GM12878 (cell line): ENCODE data around the gene CCDC83. TPM values are rescaled to one million over a fixed set of nuclear protein-coding genes. Genes with fewer than 3 reads are reported as not detected.

Source experiments
- ATAC-seq: fragments of 200-7000 bp; cut with Tn5 transposase; 3 replicates; pipeline ENCODE4 v1.9.1; 2020; ENCODE audit warnings: mild to moderate bottlenecking, moderate library complexity
- BruUV-seq: library from RNA; stranded (reverse); fragments of 400-500 nt; replicated peaks from 2 replicates; lab custom pipeline; 2021; lab: Mats Ljungman, UMichigan
- CTCF ChIA-PET: fragments of 300-600 bp; sonication (Branson Sonifier 250); formaldehyde crosslinking; extraction: SDS; loops from one replicate; lab custom pipeline; 2021; ENCODE audit warnings: inconsistent platforms; lab: Yijun Ruan, JAX
- POLR2A ChIA-PET: fragments of 350-600 bp; formaldehyde crosslinking; extraction: SDS; loops from one replicate; lab custom pipeline; 2021; ENCODE audit warnings: inconsistent platforms; lab: Charles Lee
- RAD21 ChIA-PET: fragments of 300-600 bp; sonication (Branson Sonifier 250); formaldehyde crosslinking; loops from one replicate; lab custom pipeline; 2023; ENCODE audit warnings: antibody characterized with exemption; ENCODE audit not compliant: unreplicated experiment; lab: Charles Lee
- SMC1A ChIA-PET: fragments of 300-600 bp; sonication (Branson Sonifier 250); formaldehyde crosslinking; loops from one replicate; lab custom pipeline; 2023; ENCODE audit not compliant: unreplicated experiment, uncharacterized antibody; lab: Charles Lee
- DNase-seq: peaks from one replicate; pipeline ENCODE4 v3.0.0-alpha.2; 2011; ENCODE audit warnings: low read depth, low spot score
- FAIRE-seq: peaks from 3 replicates; lab custom pipeline; 2011; peaks lifted over from hg19 to GRCh38; lab: Jason Lieb, UNC
- H2AFZ ChIP-seq: 2 replicates; pipeline ENCODE4 v1.6.0; 2011; ENCODE audit warnings: low read depth, low read length, control low read depth; ENCODE audit not compliant: control insufficient read depth
- H3K27ac ChIP-seq: 2 replicates; pipeline ENCODE4 v1.5.1; 2011; ENCODE audit warnings: control low read depth; ENCODE audit not compliant: control insufficient read depth, insufficient read depth
- H3K27me3 ChIP-seq, 2 experiments: replicated peaks in 1 of 2; 2 replicates each; pipeline versions ENCODE4 v1.6.0 to v1.6.1; 2011; ENCODE audit warnings: low read length in 1 of 2; ENCODE audit not compliant: control insufficient read depth in 2 of 2, insufficient read depth in 2 of 2
- H3K36me3 ChIP-seq, 2 experiments: 2 replicates each; pipeline ENCODE4 v1.5.1; 2011; ENCODE audit warnings: low read length in 1 of 2; ENCODE audit not compliant: control insufficient read depth in 2 of 2, insufficient read depth in 2 of 2
- H3K4me1 ChIP-seq: 2 replicates; pipeline ENCODE4 v1.6.1; 2011; ENCODE audit warnings: mild to moderate bottlenecking, low read length, moderate library complexity, mixed read lengths; ENCODE audit not compliant: control insufficient read depth, insufficient read depth
- H3K4me2 ChIP-seq: 2 replicates; pipeline ENCODE4 v1.6.0; 2011; ENCODE audit warnings: control low read depth; ENCODE audit not compliant: control insufficient read depth, insufficient read depth
- H3K4me3 ChIP-seq: fragments of 200-600 bp; sonication (generic); 2 replicates; pipeline ENCODE4 v1.5.1; 2016
- H3K79me2 ChIP-seq: 2 replicates; pipeline ENCODE4 v1.6.0; 2011; ENCODE audit warnings: low read length; ENCODE audit not compliant: control insufficient read depth, insufficient read depth
- H3K9ac ChIP-seq: 2 replicates; pipeline ENCODE4 v1.8.0; 2011; ENCODE audit warnings: low read length, control low read depth, mixed read lengths; ENCODE audit not compliant: control insufficient read depth, insufficient read depth
- H3K9me3 ChIP-seq: replicated peaks from 3 replicates; pipeline ENCODE4 v1.5.1; 2011; ENCODE audit warnings: mild to moderate bottlenecking, low read length; ENCODE audit not compliant: control insufficient read depth, insufficient read depth
- H4K20me1 ChIP-seq: 2 replicates; pipeline ENCODE4 v1.6.0; 2011; ENCODE audit not compliant: control insufficient read depth, insufficient read depth
- ASH2L ChIP-seq: fragments of 300-600, 200-600 bp; sonication (generic); IDR thresholded peaks from 2 replicates; pipeline ENCODE4 v1.6.1; 2017; ENCODE audit warnings: low read depth, mild to moderate bottlenecking, borderline replicate concordance
- CEBPZ ChIP-seq: fragments of 150-350 bp; IDR thresholded peaks from 2 replicates; pipeline ENCODE4 v1.6.1; 2016; ENCODE audit warnings: low read depth, low read length
- JUNB ChIP-seq: IDR thresholded peaks from 2 replicates; pipeline ENCODE4 v1.6.1; 2016; ENCODE audit warnings: antibody characterized with exemption, mild to moderate bottlenecking
- LARP7 ChIP-seq: fragments of 450-650 bp; IDR thresholded peaks from 2 replicates; pipeline ENCODE4 v1.6.1; 2017; ENCODE audit warnings: mild to moderate bottlenecking
- MAX ChIP-seq: IDR thresholded peaks from 2 replicates; pipeline ENCODE4 v1.6.1; 2012; ENCODE audit warnings: low read depth, low read length, improper control_type of control experiment
- MEF2A ChIP-seq: IDR thresholded peaks from 2 replicates; pipeline ENCODE4 v1.6.1; 2011; ENCODE audit warnings: low read depth, mild to moderate bottlenecking, low read length, moderate library complexity; ENCODE audit not compliant: insufficient read depth
- NFYB ChIP-seq: IDR thresholded peaks from 2 replicates; pipeline ENCODE4 v1.6.1; 2011; ENCODE audit warnings: low read depth, mild to moderate bottlenecking, low read length, improper control_type of control experiment, moderate library complexity; ENCODE audit not compliant: insufficient read depth
- SIX5 ChIP-seq: IDR thresholded peaks from 2 replicates; pipeline ENCODE4 v1.6.1; 2011; ENCODE audit warnings: mild to moderate bottlenecking, low read depth, low read length, moderate library complexity; ENCODE audit not compliant: severe bottlenecking
- SPI1 ChIP-seq: IDR thresholded peaks from 2 replicates; pipeline ENCODE4 v1.6.1; 2011; ENCODE audit warnings: low read depth, mild to moderate bottlenecking, low read length, moderate library complexity, borderline replicate concordance; ENCODE audit not compliant: insufficient read depth
- SUZ12 ChIP-seq: fragments of 200-600 bp; sonication (generic); IDR thresholded peaks from one replicate; pipeline ENCODE4 v1.6.1; 2018; ENCODE audit warnings: antibody characterized with exemption, mild to moderate bottlenecking; ENCODE audit not compliant: unreplicated experiment
- YBX1 ChIP-seq: fragments of 450-650 bp; IDR thresholded peaks from 2 replicates; pipeline ENCODE4 v1.6.1; 2016; ENCODE audit warnings: antibody characterized with exemption
- WGBS: methylation state at CpG from one replicate; pipeline ENCODE4 v1.1.6; 2016; ENCODE audit warnings: low lambda C conversion rate; ENCODE audit not compliant: insufficient replicate concordance, insufficient coverage; ENCODE audit errors: missing lambda C conversion rate; 5-methylcytosine and 5-hydroxymethylcytosine counted together
- in situ Hi-C: fragments of 300-500 bp; cut with MboI; formaldehyde crosslinking; loops from 9 replicates; pipeline ENCODE4 v1.14.3; 2018; ENCODE audit warnings: mixed read lengths
- intact Hi-C: fragments of 100-400 bp; cut with micrococcal nuclease; formaldehyde crosslinking; loops from one replicate; pipeline ENCODE4 v1.14.2; 2022; ENCODE audit not compliant: unreplicated experiment
- polyA plus RNA-seq, 11 experiments: library from polyadenylated mRNA; depleted of rRNA in 4 of 11; unstranded in 6 of 11; stranded (reverse) in 5 of 11; fragments of >200 nt; fragmentation: Nextera tagmentation in 4 of 11; fragmentation: Illumina TruSeq in 1 of 11; extraction: Ambion mirVana in 4 of 11; extraction: Trizol in 1 of 11; gene quantifications; 1 replicate in 1 of 11; 2 replicates in 10 of 11; pipeline versions ENCODE4 v1.2.1 to v1.2.3, GENCODE V29; 2011 to 2016; ENCODE audit warnings: inconsistent platforms in 2 of 11, missing spikeins in 2 of 11, low read depth in 1 of 11
- total RNA-seq, 4 experiments: library from RNA; depleted of rRNA in 3 of 4; stranded (reverse); fragments of >200 nt in 3 of 4; fragmentation: Illumina TruSeq in 1 of 4; extraction: Trizol in 1 of 4; gene quantifications; 2 replicates each; pipeline versions ENCODE4 v1.2.1 to v1.2.3, GENCODE V29; 2013 to 2021

Gene CCDC83
- total and polyA plus RNA-seq, 10 of the 15 experiments (the other 5 are each of a cell fraction or from before 2014, with no cell fraction given), result not detected

GRCh38 chr11:85934596-85935169 is 79.5 kb downstream of the CCDC83 start:
- Histone ChIP-seq H3K36me3 (no peaks in the 10 kb centered on the region), H4K20me1 (no peaks in the 10 kb centered on the region), H3K79me2 (no peaks in the 10 kb centered on the region), H3K4me2 (no peak overlapping the region), H3K9me3 (no peaks in the 10 kb centered on the region; the same call in 2 of the 3 replicates), H3K27ac (no peak overlapping the region), H2AFZ (no peak overlapping the region), H3K4me1 (no peaks in the 10 kb centered on the region), H3K4me3 (no peak overlapping the region)
- BruUV-seq, result no TSS peak
- DNase-seq (no peak), ATAC-seq (no peak), FAIRE-seq (no peak)
- POLR2A ChIA-PET, result no interaction called here
- SMC1A ChIA-PET, result no interaction called here
- CTCF ChIA-PET, result no interaction called here
- RAD21 ChIA-PET, result no interaction called here
- WGBS, result 85% methylated on average over 45 of the region's 47 CpGs
- intact Hi-C loops (no loop called here), in situ Hi-C loops (no loop called here)
- TF ChIP-seq NFYB (no peak), CEBPZ (no peak), LARP7 (no peak), MAX (no peak), SIX5 (no peak), SUZ12 (no peak), JUNB (no peak), ASH2L (no peak), SPI1 (no peak), MEF2A (no peak), YBX1 (no peak)
- TF ChIP-seq, all 136 proteins: peak for 0
- no peak overlapping the region for H3K9ac ChIP-seq
- H3K27me3 ChIP-seq, result no peaks in the 10 kb centered on the region
